GM10266 (cell line): ENCODE measurements around the gene EPYC.

Experiments used
- DNase-seq: peaks from one replicate; pipeline ENCODE4 v3.0.0; 2012; ENCODE audit errors: extremely low spot score
- CTCF ChIP-seq: IDR thresholded peaks from 2 replicates; pipeline ENCODE4 v1.5.1; 2012; ENCODE audit warnings: mild to moderate bottlenecking, low read depth; ENCODE audit not compliant: control insufficient read depth, insufficient read depth; ENCODE audit errors: missing control alignments

Gene EPYC

DNA sequence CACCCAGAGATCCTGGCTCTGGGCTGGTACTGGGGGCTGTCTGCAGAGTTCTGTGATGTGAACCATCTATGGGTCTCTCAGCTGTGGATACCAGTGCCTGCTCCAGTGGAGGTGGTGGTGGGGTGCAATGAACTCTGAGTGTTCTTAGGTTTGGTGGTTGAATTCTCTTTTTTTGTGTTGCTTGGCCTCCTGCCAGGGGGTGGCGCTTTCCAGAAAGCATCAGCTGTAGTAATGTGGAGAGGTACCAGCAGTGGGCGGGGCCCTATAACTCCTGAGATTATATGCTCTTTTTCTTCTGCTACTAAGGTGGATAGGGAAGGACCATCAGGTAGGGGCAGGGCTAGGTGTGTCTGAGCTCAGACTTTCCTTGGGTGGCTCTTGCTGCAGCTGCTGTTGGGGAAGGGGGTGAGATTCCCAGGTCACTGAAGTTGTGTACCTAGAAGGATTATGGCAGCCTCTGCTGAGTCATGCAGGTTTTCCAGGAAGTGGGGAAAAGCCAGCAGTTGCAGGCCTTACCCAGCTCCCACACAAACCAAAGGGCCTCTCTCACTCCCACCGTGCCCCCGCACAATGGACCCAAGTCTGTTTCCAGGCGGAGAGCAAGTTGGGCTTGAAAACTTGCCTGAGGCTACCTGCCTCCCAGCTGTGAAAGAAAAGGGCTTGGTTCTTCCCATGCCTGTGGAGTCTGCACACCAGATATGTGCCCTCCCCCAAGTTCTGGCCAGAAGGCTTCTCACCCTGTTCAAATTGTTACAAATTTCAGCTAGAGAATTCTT is 68.4 kb downstream of the EPYC start:
- no peak for TF ChIP-seq CTCF
- DNase-seq, result no peak

DNA sequence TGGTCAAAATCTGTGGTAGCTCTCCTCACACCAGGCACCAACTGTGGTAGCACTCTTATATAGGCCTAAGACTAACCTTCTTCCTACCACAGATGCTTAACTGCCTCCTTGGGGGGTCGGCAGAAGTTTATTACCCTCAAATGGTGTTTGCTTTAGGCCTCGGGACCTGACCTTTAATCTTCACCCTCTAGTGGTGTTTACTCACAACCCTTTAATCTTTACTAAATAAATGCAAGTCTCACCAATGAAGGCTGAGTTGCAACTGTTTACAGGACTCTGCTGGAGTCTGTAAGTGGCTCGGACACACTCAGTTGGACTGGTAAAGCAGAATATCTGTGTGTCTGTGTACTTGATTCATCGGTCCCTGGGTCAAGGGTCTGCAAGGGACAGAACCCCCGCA is 79.2 kb downstream of the EPYC start:
- no peak for TF ChIP-seq CTCF
- DNase-seq, result no peak

- TF ChIP-seq CTCF, result no peak
- DNase-seq, result no peak
Observed at GRCh38 chr12:90924406-90924805, 80.4 kb downstream of the EPYC start.

DNA sequence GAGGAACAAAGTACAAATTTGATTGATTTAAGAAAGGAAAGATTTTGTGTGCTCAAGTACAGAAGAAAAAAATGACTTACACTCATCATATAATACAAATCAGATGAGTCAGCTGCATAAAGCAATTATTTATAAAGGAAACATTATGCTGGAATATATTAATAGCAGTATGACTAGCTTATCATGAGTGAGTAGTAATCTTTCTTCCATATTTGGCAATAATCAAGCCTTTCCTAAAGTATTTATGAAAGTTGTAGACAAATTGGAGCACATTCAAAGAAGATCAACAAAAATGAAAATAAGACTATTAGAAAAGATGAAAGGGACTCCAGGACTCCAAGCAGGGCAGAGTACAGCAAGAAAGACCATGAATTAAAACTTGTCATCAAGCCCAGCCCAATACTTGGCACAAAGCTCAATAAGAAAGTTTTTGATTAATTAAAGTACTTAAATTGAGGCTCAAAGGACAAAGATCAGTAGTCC is 82.6 kb downstream of the EPYC start:
- no peak for TF ChIP-seq CTCF
- DNase-seq, result no peak

DNA sequence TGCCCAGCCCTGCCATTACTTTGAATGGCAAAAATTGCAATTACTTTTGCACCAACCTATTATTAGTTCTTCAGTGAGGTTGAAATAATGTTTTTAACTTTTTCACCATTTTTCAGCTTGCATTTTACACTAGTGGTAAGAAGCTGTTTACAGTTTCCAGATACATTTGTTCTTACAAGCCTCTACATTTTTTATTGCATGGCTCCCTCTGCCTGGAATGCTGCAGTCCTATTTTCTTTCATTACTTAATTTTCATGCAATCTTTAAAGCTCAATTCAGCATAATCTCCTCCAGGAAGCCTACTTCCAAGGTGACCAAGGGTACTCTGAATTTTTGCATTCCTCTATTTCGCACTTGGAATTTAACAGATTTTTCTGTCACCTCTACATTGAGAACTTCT is 83.2 kb downstream of the EPYC start:
- DNase-seq, result no peak
- no peak for TF ChIP-seq CTCF

DNA sequence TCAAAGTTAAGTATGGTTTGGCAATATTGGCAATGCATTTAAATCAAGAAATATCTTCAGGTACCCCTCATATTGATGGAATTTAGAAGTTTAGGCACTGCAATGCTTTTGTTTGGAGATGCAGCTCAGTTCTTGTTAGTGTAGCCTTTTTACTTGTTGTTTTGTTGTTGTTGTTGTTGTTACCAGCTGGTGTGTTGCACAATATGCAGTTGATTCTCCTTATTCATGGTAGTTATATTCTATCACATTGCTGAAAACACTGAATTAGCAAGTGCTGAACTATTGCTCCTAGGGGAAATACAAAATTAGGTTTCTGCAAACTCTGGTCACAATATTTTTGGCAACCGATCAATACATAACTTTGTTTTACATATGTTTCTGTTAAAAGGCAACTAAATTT is 84.5 kb downstream of the EPYC start:
- TF ChIP-seq CTCF, result no peak
- no peak for DNase-seq

GRCh38 chr12:90917431-90917830 is 87.3 kb downstream of the EPYC start:
- no peak for TF ChIP-seq CTCF
- no peak for DNase-seq
